Natural killer cell (primary cell): ENCODE data around the gene PLCXD3. TPM values are rescaled to one million over a fixed set of nuclear protein-coding genes. Genes with fewer than 3 reads are reported as not detected.
"Not testable (repeated sequence)": the region's sequence is repeated elsewhere in the genome, so short reads cannot be mapped to it uniquely, and the experiment has no call there.

Experiments
- ATAC-seq, 3 donors: fragments of 150-1000 bp in 2 of 3; fragments of 200-7000 bp in 1 of 3; cut with Tn5 transposase; 1 replicate in 1 of 3; 2 replicates in 2 of 3; pipeline ENCODE4 v1.10.0; 2021; ENCODE audit warnings: mild to moderate bottlenecking in 2 of 3, moderate library complexity in 2 of 3
- DNase-seq, 2 donors: peaks; one replicate each; pipeline versions ENCODE4 v3.0.0 to v3.0.0-alpha.2; 2013 to 2021; ENCODE audit warnings: mixed read lengths in 1 of 2
- H3K27ac ChIP-seq: one replicate; pipeline ENCODE4 v1.5.1; 2013; ENCODE audit warnings: mild to moderate bottlenecking, low read length
- H3K27me3 ChIP-seq: one replicate; pipeline ENCODE4 v1.6.1; 2013; ENCODE audit warnings: low read length; ENCODE audit not compliant: control insufficient read depth, insufficient read depth
- H3K36me3 ChIP-seq: one replicate; pipeline ENCODE4 v1.6.1; 2013; ENCODE audit warnings: low read length; ENCODE audit not compliant: control insufficient read depth, insufficient read depth
- H3K4me1 ChIP-seq: one replicate; pipeline ENCODE4 v1.6.1; 2013; ENCODE audit warnings: low read length; ENCODE audit not compliant: control insufficient read depth, insufficient read depth
- H3K4me3 ChIP-seq: one replicate; pipeline ENCODE4 v1.5.1; 2013; ENCODE audit warnings: low read length
- H3K9me3 ChIP-seq: one replicate; pipeline ENCODE4 v1.6.1; 2013; ENCODE audit warnings: low read length; ENCODE audit not compliant: control insufficient read depth, insufficient read depth
- H3K27ac Mint-ChIP-seq, 2 donors: one replicate each; pipeline ENCODE4 v1.8.0; 2022; ENCODE audit warnings: mild to moderate bottlenecking in 2 of 2, mixed read lengths in 2 of 2, moderate library complexity in 1 of 2
- H3K27me3 Mint-ChIP-seq, 2 donors: one replicate each; pipeline ENCODE4 v1.8.0; 2022; ENCODE audit warnings: low read depth in 2 of 2, mixed read lengths in 2 of 2
- H3K36me3 Mint-ChIP-seq: one replicate; pipeline ENCODE4 v1.8.0; 2022; ENCODE audit warnings: mixed read lengths
- H3K4me1 Mint-ChIP-seq, 2 donors: one replicate each; pipeline ENCODE4 v1.8.0; 2022; ENCODE audit warnings: mixed read lengths in 2 of 2
- H3K4me3 Mint-ChIP-seq: one replicate; pipeline ENCODE4 v1.8.0; 2022; ENCODE audit warnings: mild to moderate bottlenecking, moderate library complexity, mixed read lengths
- H3K9me3 Mint-ChIP-seq, 2 donors: one replicate each; pipeline ENCODE4 v1.8.0; 2022; ENCODE audit warnings: mixed read lengths in 2 of 2
- WGBS: methylation state at CpG from one replicate; pipeline ENCODE4 v1.1.7; 2013; ENCODE audit warnings: missing lambda C conversion rate; ENCODE audit not compliant: insufficient coverage; 5-methylcytosine and 5-hydroxymethylcytosine counted together
- intact Hi-C: fragments of 100-400 bp; cut with micrococcal nuclease; formaldehyde crosslinking; loops from one replicate; pipeline ENCODE4 v1.14.2; 2022
- total RNA-seq, 4 donors: library from RNA; stranded (reverse); fragments of 120-200 nt in 1 of 4; gene quantifications; one replicate each; pipeline versions ENCODE4 v1.2.3 to v1.2.4, GENCODE V29; 2013 to 2022
- TF ChIP-seq, protein P1 (sequence below): fragments of 200-600 bp; IDR thresholded peaks from one replicate; pipeline ENCODE4 v1.8.0; 2022; ENCODE audit warnings: antibody characterized with exemption

Gene PLCXD3
- total RNA-seq, 3 donors from 2014 or later (not counting 1 experiment from before 2014, with no cell fraction given), result not detected

DNA sequence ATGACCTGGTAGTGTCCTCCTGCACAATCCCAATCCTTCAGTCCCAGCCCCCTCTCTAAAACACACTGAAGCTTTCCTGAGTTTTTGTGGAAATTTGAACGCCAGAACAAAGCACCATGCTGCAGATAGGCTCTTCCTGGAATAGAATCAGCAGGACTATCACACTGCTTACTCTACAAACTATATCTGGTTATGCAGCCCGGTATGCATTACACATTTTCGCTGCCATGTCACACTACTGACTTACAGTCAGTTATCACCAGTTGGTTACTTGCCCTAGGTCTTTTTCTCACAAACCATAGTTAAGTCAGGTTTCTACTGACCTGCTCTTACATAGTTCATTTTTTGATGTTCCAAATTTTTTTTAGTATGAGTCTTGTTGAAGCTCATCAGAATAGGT is 24.9 kb downstream of the PLCXD3 start:
- Mint-ChIP-seq H3K36me3 (no peaks in the 10 kb centered on the region), H3K27ac (no peak overlapping the region), H3K4me3 (no peak overlapping the region), H3K4me1 (no peaks in the 10 kb centered on the region), H3K9me3 (peaks cover 4 to 9% of the 10 kb centered on the region in 2 donors), H3K27me3 (no peaks in the 10 kb centered on the region)
- H3K27ac ChIP-seq, result no peak overlapping the region
- H3K9me3 ChIP-seq, result no peaks in the 10 kb centered on the region
- no peaks in the 10 kb centered on the region for H3K36me3 ChIP-seq
- DNase-seq (no peak), ATAC-seq (no peak)
- TF ChIP-seq, protein P1, sequence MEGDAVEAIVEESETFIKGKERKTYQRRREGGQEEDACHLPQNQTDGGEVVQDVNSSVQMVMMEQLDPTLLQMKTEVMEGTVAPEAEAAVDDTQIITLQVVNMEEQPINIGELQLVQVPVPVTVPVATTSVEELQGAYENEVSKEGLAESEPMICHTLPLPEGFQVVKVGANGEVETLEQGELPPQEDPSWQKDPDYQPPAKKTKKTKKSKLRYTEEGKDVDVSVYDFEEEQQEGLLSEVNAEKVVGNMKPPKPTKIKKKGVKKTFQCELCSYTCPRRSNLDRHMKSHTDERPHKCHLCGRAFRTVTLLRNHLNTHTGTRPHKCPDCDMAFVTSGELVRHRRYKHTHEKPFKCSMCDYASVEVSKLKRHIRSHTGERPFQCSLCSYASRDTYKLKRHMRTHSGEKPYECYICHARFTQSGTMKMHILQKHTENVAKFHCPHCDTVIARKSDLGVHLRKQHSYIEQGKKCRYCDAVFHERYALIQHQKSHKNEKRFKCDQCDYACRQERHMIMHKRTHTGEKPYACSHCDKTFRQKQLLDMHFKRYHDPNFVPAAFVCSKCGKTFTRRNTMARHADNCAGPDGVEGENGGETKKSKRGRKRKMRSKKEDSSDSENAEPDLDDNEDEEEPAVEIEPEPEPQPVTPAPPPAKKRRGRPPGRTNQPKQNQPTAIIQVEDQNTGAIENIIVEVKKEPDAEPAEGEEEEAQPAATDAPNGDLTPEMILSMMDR, result no peak
- H3K4me3 ChIP-seq, result no peak overlapping the region
- H3K4me1 ChIP-seq, result no peaks in the 10 kb centered on the region
- 83% methylated on average over 3 of the region's 3 CpGs for WGBS
- intact Hi-C loops, result no loop called here
- H3K27me3 ChIP-seq, result no peaks in the 10 kb centered on the region

DNA sequence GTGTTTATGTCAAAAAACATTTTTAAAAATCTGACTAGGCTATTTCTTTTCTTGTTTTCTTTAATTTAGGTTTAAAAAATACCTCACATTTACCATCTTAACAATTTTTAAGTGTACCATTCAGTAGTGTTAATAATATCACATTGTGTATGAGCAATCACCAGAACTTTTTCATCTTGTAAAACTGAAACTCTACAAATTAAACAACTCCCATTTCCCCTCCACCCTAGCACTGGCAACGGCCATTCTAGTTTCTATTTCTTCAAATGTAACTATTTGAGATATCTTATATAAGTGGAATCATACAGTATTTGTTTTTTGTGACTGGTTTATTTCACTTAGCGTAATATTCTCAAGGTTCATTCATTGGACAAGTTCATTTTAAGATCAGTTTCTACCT is 27.7 kb downstream of the PLCXD3 start:
- DNase-seq (no peak), ATAC-seq (no peak)
- no peaks in the 10 kb centered on the region for H3K36me3 ChIP-seq
- no peaks in the 10 kb centered on the region for H3K4me1 ChIP-seq
- intact Hi-C loops, result no loop called here
- TF ChIP-seq, protein P1, result no peak
- no peak overlapping the region for H3K4me3 Mint-ChIP-seq
- no peaks in the 10 kb centered on the region for H3K9me3 ChIP-seq
- H3K27me3 Mint-ChIP-seq, result no peaks in the 10 kb centered on the region
- no peak overlapping the region for H3K27ac Mint-ChIP-seq
- no CpG with 5 or more reads among the region's 2 CpGs for WGBS
- no peaks in the 10 kb centered on the region for H3K36me3 Mint-ChIP-seq
- H3K27me3 ChIP-seq, result no peaks in the 10 kb centered on the region
- H3K9me3 Mint-ChIP-seq, result peaks cover 8 to 12% of the 10 kb centered on the region in 2 donors
- H3K4me1 Mint-ChIP-seq, result no peaks in the 10 kb centered on the region
- no peak overlapping the region for H3K4me3 ChIP-seq
- H3K27ac ChIP-seq, result no peak overlapping the region

DNA sequence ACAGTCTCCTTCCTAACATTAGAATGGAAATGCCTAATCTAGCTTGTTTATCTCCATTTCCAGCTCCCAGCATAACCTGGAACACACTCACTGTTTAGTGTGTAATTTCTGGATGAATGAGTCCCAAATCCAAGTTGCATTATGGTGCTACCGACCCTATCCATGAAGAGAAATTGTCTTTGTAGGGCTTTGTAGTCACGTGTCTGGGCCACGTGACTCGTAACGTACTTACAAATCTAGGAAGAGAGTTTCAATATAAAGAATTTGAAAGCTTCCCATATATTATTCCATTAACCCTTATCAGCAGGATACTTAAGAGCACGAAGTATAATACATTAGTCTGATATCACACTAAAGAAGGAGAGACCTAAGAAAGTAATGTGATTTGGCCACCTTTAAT is 28.2 kb downstream of the PLCXD3 start:
- 89% methylated on average over 1 of the region's 6 CpGs for WGBS
- ATAC-seq (no peak), DNase-seq (no peak)
- Mint-ChIP-seq H3K4me1 (no peaks in the 10 kb centered on the region), H3K4me3 (no peak overlapping the region), H3K27me3 (no peaks in the 10 kb centered on the region), H3K27ac (no peak overlapping the region), H3K9me3 (peaks cover 6 to 14% of the 10 kb centered on the region in 2 donors), H3K36me3 (no peaks in the 10 kb centered on the region)
- Histone ChIP-seq H3K4me3 (no peak overlapping the region), H3K4me1 (no peaks in the 10 kb centered on the region), H3K27ac (no peak overlapping the region), H3K9me3 (no peaks in the 10 kb centered on the region), H3K36me3 (no peaks in the 10 kb centered on the region), H3K27me3 (no peaks in the 10 kb centered on the region)
- TF ChIP-seq, protein P1, result no peak
- intact Hi-C loops, result no loop called here

DNA sequence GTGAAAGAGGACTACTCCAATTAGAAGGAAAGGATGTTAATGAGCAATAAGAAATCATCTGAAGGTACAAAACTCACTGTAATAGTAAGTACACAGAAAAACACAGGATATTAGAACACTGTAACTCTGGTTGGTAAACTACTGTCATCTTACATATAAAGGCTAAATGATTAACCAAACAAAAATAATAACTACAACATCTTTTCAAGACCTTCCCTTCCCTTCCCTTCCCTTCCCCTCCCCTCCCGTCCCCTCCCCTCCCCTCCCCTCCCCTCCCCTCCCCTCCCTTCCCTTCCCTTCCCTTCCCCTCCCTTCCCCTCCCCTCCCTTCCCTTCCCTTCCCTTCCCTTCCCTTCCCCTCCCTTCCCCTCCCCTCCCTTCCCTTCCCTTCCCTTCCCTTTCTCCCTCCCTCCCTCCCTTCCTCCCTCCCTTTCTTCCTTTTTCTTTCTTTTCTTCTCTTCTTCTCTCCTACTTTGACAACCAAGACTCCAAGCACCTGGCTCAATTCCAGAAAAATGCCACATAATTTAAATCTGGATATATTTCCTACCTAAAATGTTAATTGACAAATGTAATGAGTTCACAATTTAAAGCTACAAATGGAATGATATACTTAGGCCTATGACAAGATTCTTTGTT is 38.7 kb downstream of the PLCXD3 start:
- H3K9me3 ChIP-seq, H3K27me3 Mint-ChIP-seq, ATAC-seq, H3K4me1 Mint-ChIP-seq, H3K36me3 Mint-ChIP-seq, H3K27ac ChIP-seq, H3K36me3 ChIP-seq, H3K4me3 Mint-ChIP-seq, H3K4me1 ChIP-seq, H3K27ac Mint-ChIP-seq, DNase-seq, intact Hi-C loops, H3K4me3 ChIP-seq, H3K27me3 ChIP-seq: not testable (repeated sequence)
- H3K9me3 Mint-ChIP-seq, result peaks cover 11 to 16% of the 10 kb centered on the region in 2 donors
- no CpG with 5 or more reads among the region's 1 CpG for WGBS
